Fibroblast of skin of left biceps (primary cell): ENCODE results near the gene TDO2.
"Not testable (repeated sequence)": the region's sequence is repeated elsewhere in the genome, so short reads cannot be mapped to it uniquely, and the experiment has no call there.

Experiments used
- DNase-seq, 2 experiments: peaks; one replicate each; pipeline ENCODE4 v3.0.0-alpha.2; 2013; ENCODE audit warnings: low read depth in 2 of 2

TDO2 gene

DNA sequence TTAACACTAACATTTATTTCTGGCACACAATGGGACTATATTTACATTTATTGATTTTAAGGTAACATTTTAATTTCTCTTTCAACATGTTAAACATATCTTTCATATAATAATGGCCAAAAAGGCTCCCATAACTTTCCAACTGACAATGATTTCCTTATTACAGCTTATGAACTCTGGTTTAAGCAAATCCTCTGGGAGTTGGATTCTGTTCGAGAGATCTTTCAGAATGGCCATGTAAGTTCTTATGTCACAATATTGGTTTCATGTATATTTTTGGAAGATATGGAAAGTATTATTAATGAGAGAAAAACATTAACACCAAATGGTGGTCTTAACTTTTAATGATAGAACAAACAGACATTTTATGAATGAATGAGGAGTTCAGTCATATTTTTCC lies 4.1 kb downstream of the TDO2 start:
- DNase-seq = no peak

DNA sequence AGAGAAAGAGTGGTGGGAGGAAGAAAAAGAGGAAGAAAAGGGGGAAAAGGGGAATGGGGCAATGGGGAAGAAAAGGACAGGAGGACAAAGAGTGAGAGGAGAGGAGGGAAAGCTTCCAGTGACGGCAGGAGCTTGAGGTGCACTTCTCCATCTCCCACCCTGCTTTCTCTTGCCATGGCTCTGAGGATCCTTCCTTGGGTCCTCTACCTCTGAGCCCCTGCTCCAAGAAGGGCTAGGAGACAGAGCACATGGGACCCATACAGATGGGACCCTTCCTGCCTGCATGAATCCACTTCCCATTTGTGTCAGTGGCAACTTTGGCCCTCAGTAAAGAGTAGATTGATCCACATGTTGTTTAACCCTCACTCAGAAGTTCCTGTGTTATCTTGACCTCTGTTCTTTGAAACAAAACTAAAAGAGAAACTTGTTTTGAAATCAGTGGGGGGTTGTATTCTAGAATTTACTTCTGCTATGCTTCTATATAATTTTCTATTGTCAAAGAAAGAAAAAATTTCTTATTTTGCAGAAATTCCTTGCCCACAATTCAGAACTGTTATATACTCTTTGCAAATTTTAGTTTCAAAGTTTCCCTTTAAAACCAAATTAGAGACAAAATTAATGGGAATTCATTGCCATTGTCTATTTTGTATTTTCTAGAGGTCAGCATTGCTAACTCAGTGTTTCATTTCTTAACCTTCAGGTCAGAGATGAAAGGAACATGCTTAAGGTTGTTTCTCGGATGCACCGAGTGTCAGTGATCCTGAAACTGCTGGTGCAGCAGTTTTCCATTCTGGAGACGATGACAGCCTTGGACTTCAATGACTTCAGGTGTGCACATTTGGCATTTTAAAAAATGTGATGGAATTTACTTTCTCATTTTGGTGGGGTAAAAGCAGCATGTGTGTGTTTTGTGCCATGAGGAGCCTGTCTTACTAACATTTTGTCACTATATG lies 5.0 kb downstream of the TDO2 start:
- no peak for DNase-seq

DNA sequence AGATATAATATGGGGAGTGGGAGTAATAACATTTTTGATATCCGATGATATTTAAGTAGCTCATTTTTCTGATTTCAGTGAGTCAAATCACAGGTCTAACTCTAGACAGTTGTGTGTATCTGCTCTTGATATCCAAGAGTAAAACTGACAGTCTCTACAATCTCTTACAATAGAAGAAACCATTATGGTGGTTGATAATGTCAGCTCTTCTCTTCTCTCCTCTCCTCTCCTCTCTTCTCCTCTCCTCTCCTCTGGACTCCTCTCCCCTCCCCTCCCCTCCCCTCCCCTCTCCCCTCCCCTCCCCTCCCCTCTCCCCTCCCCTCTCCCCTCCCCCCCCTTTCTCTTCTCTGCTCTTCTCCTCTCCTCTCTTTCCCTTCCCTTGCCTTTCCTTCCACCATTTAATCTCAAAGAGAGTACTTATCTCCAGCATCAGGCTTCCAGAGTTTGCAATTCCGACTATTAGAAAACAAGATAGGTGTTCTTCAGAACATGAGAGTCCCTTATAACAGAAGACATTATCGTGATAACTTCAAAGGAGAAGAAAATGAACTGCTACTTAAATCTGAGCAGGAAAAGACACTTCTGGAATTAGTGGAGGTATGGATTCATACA lies 6.2 kb downstream of the TDO2 start:
- DNase-seq = no peak

DNA sequence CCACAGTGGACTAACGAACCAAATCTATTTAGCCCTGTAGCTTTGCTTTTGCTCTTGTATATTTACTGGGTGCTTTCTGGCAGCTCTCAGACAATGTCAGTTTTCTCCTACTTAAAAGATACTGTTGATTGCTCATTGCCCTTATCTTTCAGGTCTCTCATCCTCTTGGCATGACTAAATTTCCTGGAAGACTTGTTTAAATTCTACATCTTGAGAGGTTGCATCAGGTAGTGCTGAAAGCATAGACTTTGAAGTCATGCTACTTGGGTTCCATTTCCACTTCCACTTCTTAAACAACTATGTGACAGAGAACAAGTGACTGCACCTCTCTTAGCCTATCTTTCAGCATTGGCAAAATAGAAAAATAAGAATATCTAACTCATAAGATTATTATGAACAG lies 8.4 kb downstream of the TDO2 start:
- no peak for DNase-seq

DNA sequence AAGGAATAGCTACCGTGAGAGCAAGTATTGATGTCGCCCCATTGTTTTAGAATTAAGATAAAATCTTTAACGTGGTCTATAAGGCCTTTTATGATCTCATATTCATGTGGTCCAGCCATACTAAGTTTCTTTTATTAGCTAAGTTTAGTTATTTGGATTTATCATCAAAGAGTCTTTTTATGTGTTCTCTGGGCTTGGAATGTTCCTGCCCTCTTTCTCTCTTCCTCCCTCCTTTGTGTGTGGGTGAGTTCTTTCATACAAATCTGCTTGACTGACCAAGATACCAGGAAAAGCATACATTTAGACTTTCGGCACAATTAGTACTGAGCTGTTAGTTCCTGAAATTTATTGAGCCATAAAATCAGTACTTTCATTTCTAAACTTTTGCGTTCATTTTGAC lies 11.3 kb downstream of the TDO2 start:
- DNase-seq = no peak

DNA sequence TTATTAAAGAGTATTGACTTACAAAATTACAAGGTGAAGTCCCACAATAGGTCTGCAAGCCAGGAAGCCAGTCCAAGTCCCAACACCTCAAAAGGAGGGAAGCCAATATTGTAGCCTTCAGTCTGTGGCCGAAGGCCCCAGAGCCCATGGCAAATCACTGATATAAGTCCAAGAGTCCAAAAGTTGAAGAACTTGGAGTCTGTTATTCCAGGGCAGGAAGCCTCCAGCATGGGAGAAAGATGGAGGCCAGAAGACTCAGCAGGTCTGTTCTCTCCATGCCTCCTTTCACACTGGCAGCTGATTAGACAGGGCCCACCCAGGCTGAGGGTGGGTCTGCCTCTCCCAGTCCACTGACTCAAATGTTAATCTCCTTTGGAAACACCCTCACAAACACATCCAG lies 18.1 kb downstream of the TDO2 start:
- no peak for DNase-seq

DNA sequence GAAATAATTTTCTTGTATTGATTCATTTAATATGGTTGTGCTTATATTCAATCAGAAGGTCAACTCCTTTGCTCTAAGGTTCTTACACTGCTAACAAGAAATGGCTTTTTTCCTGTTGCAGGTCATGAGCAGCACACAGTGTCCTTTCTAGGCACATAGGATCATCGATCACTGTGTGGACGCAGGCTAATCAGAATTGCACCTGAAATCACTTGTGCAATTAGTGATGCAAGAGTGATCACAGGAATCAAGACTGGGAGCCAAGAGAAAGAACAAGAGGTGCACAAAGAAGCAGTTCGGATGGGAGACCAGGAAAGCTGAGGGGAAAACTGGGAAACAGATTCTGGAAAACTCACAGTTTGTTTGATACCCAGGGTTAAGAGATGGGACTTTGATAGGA lies 21.1 kb downstream of the TDO2 start:
- no peak for DNase-seq

DNA sequence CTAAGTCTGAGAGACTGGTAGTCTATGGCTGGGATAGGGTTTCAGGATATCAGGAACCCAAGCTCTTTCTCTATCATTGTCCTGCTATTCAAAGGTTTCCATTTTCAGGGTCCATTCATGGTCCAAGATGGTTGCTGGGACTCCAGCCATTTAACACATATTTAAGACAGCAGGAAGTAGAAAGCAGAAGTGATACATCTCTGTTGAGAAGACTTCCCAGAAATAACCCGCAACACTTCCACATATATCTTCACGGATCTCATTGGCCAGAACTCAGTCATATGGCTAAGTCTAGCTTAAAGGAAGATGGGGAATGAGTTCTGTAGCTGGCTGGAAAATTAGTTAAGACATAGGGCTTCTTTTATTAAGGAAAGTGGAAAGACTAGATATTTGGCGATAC lies 26.3 kb downstream of the TDO2 start:
- DNase-seq = no peak

DNA sequence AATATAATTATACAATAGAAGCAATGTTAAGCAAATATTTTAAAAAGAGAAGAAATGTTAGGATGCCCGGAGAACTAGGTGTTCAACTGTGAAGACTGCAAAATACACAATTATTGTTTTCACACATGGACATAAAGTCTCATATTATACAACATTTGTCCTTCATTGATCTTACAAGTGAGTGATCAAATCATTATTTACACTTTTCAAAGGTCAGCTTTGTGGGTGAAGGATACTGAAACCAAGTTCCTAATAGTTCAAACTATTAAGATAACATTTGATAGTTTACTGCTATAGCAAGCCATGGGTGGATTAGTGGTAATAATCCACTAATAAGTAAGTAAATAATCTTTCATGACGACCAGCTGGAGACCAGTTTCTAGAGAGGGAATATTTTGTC lies 26.8 kb downstream of the TDO2 start:
- no peak for DNase-seq

DNA sequence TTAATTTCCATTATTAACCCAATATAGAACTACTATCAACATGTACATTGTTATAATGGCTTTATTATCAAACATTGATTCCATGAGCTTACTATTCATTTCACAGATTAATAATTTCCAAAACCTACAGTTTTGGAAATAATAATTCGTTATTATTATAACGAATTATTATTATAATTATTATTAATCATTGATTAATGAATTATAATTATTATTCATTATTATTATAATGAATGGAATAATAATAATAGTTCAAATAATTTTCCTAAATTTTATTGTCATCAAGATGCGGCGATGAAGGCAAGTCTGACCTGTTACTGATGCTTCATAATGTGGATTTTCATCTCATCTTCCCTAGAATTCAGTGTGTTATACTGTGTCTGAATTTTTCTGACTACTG lies 28.1 kb downstream of the TDO2 start:
- no peak for DNase-seq

DNA sequence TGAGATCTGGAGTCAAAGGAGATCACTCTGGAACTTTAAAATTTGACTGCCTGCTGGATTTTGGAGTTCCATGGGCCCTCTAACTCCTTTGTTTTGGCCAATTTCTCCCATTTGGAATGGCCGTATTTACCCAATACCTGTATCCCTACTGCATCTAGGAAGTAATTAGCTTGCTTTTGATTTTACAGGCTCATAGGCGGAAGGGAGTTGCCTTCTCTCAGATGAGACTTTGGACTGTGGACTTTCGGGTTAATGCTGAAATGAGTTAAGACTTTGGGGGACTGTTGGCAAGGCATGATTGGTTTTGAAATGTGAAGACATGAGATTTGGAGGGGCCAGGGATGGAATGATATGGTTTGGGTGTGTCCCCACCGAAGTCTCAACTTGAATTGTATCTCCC lies 31.1 kb downstream of the TDO2 start:
- DNase-seq = not testable (repeated sequence)

DNA sequence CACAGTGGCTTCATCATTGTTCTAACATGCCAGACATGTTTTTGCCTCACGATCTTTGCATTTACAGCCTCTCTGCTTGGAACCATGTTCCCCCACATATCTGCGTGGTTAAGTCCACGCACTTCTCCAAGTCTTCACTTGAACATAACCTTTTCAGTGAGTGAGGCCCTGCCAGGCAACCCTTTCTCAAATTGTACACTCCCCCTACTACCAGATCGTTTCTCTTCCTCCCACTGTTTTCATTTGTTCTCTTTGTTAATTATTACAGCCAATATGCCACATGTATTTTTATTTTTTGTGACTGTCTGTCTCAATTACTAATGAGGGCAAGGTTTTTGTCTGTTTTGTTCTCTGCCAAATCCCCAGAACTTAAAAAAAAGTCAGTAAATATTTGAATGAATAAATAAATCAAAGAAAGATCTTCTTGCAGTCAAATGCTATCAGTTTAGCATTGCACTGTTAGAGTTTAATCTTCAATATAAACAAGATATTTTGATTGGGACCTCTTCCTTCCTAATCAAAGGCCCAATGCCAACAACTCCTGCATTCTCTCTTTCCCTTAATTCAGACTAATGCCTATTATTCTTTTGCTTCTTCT lies 32.0 kb downstream of the TDO2 start:
- no peak for DNase-seq

DNA sequence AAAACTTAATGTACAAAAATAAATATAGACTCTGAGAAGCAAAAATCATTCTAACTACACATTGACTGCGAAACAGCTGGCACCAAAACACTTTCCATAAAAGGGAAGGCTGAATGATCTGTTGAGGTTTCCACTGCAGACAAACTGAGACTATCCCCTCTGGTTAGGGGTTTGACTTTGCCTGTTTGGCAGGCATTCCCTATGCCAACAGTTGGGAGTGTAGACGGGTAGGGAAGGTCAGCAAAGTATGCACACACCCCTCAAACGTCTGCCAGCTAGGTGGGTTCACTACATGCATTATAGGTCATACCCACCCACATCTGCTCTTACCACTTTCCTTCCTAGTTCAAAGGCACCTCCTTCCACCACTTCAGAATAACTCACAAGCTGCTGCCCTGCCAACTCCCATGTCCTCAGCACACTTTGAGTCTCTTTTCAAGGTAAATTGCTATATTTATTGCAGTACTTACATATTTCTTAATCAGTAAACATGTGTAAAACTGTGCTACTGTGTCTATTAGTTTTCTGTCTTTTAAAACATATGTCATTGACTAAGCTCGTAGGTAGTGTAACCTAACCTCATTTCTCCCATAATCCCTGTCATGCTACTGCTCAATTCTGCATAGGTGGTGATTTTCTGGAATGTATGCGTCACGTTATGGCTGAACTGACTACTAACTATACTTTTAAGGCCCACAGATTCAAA lies 37.7 kb downstream of the TDO2 start:
- no peak for DNase-seq

DNA sequence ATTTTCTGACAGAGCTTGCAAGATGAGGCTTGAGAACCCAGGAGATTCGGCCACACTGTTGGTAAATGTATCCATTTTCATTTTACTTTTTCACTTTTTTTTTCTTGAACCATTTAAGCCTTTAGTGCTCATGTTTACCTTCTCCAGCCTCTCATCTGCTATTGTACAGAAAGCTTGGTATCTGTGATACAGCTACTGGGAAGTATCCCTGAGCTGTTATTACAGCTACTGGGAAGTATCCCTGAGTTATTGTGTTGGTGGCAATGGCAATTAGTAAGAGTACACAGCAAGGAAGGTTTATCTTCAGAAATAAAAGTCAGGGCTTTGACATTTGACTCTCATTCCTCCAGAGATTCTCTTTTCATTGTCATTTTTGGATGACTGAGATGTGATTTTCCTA lies 38.3 kb downstream of the TDO2 start:
- no peak for DNase-seq

DNA sequence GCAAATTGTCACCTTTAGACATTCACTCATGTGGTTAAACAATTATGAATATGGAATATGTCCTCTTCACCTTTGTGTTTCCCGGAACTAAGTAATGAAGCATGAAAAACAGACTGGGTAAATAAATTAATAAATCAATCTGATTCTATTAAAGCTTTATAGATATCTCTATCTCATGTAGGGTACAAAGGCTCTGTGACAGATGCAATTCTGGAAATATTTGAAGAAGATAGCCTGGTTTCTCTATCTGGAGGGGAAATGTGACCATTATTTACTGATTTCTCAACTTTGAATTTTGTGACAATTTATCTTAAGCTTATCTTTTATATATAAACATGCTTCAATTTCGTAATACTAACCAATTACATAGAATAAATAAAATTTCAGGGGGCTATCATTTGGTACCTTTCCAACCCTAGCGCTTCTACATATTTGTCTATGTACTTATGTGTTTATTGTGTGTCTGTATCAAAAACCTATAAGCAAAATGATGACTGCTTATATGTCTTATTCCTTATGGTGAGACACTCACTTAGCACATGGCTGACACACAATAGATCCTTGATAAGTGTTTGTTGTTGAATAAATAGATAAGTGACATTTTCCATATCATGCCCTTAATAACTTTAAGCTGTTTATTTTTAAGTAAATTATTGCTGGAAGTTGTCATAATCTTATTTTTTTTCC lies 40.3 kb downstream of the TDO2 start:
- DNase-seq = no peak

DNA sequence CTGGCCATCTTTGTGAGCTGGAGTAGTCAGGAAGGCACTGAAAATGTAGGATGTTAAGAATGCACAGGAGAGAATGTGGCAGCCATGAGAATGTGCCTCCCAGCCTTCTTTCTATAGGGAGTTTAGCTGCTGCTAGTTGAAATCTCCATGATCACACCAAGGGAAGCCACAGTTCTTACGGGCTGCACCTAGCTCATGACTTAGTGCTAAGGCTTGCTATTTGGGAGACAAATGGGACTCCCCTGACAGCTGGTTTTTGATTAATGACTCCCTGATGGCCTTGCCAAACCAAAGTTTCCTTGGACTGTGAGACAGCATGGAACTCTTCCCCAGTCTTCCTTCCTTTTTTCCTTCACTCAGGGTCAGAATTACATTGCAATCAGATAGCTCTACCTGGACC lies 41.0 kb downstream of the TDO2 start:
- DNase-seq = no peak

DNA sequence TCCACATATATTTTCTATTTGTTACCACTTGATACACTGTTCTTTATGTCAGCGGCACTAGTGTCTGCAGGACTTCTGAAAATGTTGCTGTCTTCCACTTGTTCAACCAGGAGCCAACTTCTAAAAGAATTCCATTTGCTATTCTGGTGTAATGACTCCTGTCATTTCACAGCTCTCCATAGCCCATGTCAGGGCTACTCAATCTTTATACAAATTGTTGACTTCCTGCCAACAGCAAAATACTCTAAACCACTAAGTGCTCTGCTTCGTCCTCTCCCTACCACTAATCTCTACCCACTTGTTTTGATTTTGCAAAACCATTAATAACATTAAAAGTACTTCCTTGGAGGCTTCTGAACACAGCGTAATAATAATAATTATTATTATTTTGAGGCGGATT lies 43.0 kb downstream of the TDO2 start:
- DNase-seq = peak in 1 of 2 experiments; percentile 36

DNA sequence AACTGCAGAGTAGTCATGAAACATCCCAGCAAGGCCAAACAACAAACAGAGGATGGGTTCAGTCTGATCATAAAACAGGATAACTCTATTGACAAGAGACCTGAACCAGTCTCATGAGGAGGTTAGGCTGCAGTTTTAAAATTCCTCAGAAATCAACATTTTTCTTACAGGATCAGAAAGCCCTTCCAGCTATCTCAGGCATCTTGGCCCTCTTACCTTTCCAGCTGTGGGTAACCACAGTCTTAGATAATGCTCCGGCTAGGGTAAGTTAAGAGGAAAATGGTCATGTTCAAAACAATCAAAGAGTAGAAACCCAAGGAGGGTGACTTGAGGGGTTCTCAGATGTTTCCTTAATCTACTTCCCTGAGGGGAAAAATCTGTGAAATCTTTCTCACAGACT lies 45.0 kb downstream of the TDO2 start:
- no peak for DNase-seq

DNA sequence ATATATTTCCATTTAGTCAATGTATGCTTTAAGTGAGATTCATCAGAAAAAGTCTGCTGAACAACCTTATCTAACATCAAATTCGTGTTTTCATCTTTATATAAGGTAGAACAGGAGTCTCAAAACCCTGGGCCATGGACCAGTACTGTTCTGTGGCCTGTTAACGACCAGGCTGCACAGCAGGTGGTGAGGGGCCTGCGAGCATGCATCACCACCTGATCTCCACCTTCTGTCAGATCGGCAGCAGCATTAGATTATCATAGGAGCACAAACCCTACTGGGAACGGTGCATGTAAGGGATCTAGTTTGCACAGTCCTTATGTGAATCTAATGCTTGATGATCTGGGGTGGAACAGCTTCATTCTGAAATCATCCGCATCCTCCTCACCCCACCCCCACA lies 47.0 kb downstream of the TDO2 start:
- DNase-seq = no peak

DNA sequence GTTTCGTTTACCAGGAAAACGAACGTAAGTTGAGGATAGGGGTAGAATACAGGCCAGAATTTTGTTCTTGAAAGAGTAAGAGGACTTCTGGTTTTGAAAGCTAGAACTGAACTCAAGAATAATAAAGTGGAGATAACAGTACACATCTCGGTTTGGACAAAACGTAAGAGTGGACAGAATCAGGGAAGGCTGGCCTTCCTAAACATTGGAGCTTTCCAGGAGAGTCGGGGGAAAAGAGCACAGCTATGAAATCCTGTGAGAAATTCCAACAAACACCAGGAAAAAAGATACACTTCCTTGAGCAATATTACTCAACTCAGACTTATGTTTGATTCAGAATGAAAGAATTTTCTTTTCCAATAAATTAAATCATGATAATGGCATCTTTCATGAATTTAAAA lies 49.0 kb downstream of the TDO2 start:
- peak in 1 of 2 experiments; percentile 30 for DNase-seq
